ENCODE measurements around the gene TCF3. TPM values are rescaled to one million over a fixed set of nuclear protein-coding genes. Genes with fewer than 3 reads are reported as not detected.

Gene TCF3
- polyA plus RNA-seq, 1 donor (not counting 4 experiments of a cell fraction or from before 2014, with no cell fraction given): 40.0 TPM

DNA sequence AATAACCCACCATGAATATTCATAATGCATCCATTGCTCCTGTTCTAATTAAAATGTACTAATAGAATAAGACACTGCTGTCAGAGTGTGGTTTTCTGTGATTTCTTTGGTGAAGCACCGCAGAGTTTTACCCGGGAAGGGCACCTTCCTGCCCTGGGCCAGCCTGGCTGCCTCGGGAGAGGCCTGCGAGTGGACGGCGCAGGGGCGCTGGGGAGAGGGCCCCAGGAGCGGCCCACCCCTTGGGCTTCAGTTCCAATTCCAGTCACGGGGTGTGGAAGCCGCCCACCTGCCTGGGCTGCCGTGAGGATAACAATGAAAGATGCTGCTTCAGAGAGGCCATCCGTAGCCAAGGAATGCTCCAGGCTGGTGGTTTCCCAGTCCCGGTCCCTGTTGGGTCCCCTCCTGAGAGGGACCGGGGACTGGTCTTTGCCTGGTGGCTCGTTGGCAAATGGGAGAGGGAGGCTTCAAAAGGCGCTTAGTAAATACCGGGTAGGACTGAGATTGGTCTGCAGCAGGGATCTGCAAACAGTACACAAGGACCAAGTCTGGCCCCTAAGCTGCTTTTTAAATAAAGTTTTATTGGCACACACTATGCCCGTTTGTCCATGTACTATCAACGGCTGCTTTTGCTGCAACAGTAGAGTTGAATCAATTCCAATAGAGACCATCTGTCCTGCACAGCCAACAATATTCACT, 18.0 kb downstream of the TCF3 start:
- TF ChIP-seq, protein P1, sequence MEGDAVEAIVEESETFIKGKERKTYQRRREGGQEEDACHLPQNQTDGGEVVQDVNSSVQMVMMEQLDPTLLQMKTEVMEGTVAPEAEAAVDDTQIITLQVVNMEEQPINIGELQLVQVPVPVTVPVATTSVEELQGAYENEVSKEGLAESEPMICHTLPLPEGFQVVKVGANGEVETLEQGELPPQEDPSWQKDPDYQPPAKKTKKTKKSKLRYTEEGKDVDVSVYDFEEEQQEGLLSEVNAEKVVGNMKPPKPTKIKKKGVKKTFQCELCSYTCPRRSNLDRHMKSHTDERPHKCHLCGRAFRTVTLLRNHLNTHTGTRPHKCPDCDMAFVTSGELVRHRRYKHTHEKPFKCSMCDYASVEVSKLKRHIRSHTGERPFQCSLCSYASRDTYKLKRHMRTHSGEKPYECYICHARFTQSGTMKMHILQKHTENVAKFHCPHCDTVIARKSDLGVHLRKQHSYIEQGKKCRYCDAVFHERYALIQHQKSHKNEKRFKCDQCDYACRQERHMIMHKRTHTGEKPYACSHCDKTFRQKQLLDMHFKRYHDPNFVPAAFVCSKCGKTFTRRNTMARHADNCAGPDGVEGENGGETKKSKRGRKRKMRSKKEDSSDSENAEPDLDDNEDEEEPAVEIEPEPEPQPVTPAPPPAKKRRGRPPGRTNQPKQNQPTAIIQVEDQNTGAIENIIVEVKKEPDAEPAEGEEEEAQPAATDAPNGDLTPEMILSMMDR (optimal IDR thresholded peaks at IDR 0.05 in 1 of 3, IDR thresholded peaks at IDR 0.05 in 1 of 3, conservative IDR thresholded peaks at IDR 0.05 in 1 of 3; ENCODE audit: extremely low read depth in 1 of 3, insufficient read depth in 2 of 3, low read length in 3 of 3): no peak
- TF ChIP-seq EZH2 (IDR thresholded peaks at IDR 0.05; ENCODE audit: low read length): no peak
- H3K27me3 ChIP-seq (ENCODE audit: control insufficient read depth, extremely low read depth, insufficient read depth, low read length): no peaks in the 10 kb centered on the region
- H4K20me1 ChIP-seq (ENCODE audit: control insufficient read depth, extremely low read depth, insufficient read depth, low read length): no peaks in the 10 kb centered on the region
- no peaks in the 10 kb centered on the region for H3K4me1 ChIP-seq (ENCODE audit: control insufficient read depth, extremely low read depth, insufficient read depth, low read length)
- no peak overlapping the region for H3K27ac ChIP-seq (ENCODE audit: control insufficient read depth, insufficient read depth, low read length)
- H3K79me2 ChIP-seq (ENCODE audit: control insufficient read depth, insufficient read depth, low read length): peaks cover 26% of the 10 kb centered on the region
- dilution Hi-C loops (cut with MboI; ENCODE audit: extremely low pct_ligation_motif_present, low sequenced_read_pairs): no loop called here
- DNase-seq (ENCODE audit: low read depth, low spot score) (no peak), FAIRE-seq (no peak)
- no peak overlapping the region for H2AFZ ChIP-seq (ENCODE audit: control insufficient read depth, low read length)
- no peak overlapping the region for H3K4me2 ChIP-seq (ENCODE audit: control insufficient read depth, extremely low read depth, insufficient read depth, low read depth, low read length)
- no peak overlapping the region for H3K9ac ChIP-seq (ENCODE audit: control insufficient read depth, extremely low read depth, insufficient read depth, low read length)
- H3K36me3 ChIP-seq (ENCODE audit: control insufficient read depth in 2 of 2, extremely low read depth in 1 of 2, insufficient read depth in 2 of 2, low read length in 2 of 2): peaks cover 19 to 27% of the 10 kb centered on the region in 2 experiments
- H3K4me3 ChIP-seq (ENCODE audit: control insufficient read depth in 2 of 3, extremely low read depth in 1 of 3, insufficient read depth in 2 of 3, low read depth in 1 of 3, low read length in 3 of 3): no peak overlapping the region
- no peaks in the 10 kb centered on the region for H3K9me3 ChIP-seq (ENCODE audit: control insufficient read depth, low read depth, low read length)
- H3K9me1 ChIP-seq (ENCODE audit: control insufficient read depth, extremely low read depth, insufficient read depth, low read length): no peaks in the 10 kb centered on the region

DNA sequence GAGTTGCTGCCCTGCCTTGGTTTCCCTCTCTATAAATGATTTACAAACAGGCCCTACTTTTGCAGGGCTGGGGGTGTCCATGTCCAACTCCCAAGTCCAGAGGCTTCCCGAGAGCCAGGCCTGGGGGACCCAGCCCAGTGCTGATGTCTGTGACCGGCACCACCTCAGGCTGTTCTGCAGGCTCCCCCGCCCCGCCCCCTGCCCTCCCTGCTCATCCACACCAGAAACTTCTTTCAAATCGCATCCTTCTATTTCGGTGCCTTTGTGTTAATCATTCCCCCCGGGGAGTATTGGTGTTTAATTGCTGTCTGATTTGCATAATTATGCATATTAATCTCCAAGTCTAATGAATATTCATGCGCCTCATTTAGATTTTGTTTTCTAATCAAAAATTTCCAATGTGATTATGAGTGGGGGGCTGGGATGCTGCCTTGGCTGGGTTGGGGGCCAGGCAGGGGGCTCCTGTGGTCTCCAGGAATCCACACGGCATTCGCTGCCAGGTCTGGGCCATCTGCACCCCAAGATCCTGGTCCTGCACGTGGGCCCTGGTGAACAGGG, 19.1 kb downstream of the TCF3 start:
- H3K9me3 ChIP-seq (ENCODE audit: control insufficient read depth, low read depth, low read length): no peaks in the 10 kb centered on the region
- no peak overlapping the region for H3K9ac ChIP-seq (ENCODE audit: control insufficient read depth, extremely low read depth, insufficient read depth, low read length)
- no peak overlapping the region for H3K4me3 ChIP-seq (ENCODE audit: control insufficient read depth in 2 of 3, extremely low read depth in 1 of 3, insufficient read depth in 2 of 3, low read depth in 1 of 3, low read length in 3 of 3)
- peaks cover 16 to 22% of the 10 kb centered on the region in 2 experiments for H3K36me3 ChIP-seq (ENCODE audit: control insufficient read depth in 2 of 2, extremely low read depth in 1 of 2, insufficient read depth in 2 of 2, low read length in 2 of 2)
- no peaks in the 10 kb centered on the region for H3K4me1 ChIP-seq (ENCODE audit: control insufficient read depth, extremely low read depth, insufficient read depth, low read length)
- FAIRE-seq (no peak), DNase-seq (ENCODE audit: low read depth, low spot score) (no peak)
- no peak overlapping the region for H3K27ac ChIP-seq (ENCODE audit: control insufficient read depth, insufficient read depth, low read length)
- H3K4me2 ChIP-seq (ENCODE audit: control insufficient read depth, extremely low read depth, insufficient read depth, low read depth, low read length): no peak overlapping the region
- H3K27me3 ChIP-seq (ENCODE audit: control insufficient read depth, extremely low read depth, insufficient read depth, low read length): no peaks in the 10 kb centered on the region
- peaks cover 18% of the 10 kb centered on the region for H3K79me2 ChIP-seq (ENCODE audit: control insufficient read depth, insufficient read depth, low read length)
- no peaks in the 10 kb centered on the region for H4K20me1 ChIP-seq (ENCODE audit: control insufficient read depth, extremely low read depth, insufficient read depth, low read length)
- no peak overlapping the region for H2AFZ ChIP-seq (ENCODE audit: control insufficient read depth, low read length)
- dilution Hi-C loops (cut with MboI; ENCODE audit: extremely low pct_ligation_motif_present, low sequenced_read_pairs): no loop called here
- H3K9me1 ChIP-seq (ENCODE audit: control insufficient read depth, extremely low read depth, insufficient read depth, low read length): no peaks in the 10 kb centered on the region
- no peak for TF ChIP-seq EZH2 (IDR thresholded peaks at IDR 0.05; ENCODE audit: low read length)
- TF ChIP-seq, protein P1 (optimal IDR thresholded peaks at IDR 0.05 in 1 of 3, IDR thresholded peaks at IDR 0.05 in 1 of 3, conservative IDR thresholded peaks at IDR 0.05 in 1 of 3; ENCODE audit: extremely low read depth in 1 of 3, insufficient read depth in 2 of 3, low read length in 3 of 3): no peak

All from keratinocyte (primary cell).